Stimulated activated CD4-positive, alpha-beta T cell treated with anti-CD3 and anti-CD28 coated beads, Interleukin-4, amount 100 ng/mL, for 1 hour (primary cell): ENCODE measurements around the gene SAYSD1.
"Not testable (repeated sequence)": the region's sequence is repeated elsewhere in the genome, so short reads cannot be mapped to it uniquely, and the experiment has no call there.

Experiments
- DNase-seq: peaks from one replicate; pipeline ENCODE4 v3.0.0-alpha.2; 2020

SAYSD1 gene, protein sequence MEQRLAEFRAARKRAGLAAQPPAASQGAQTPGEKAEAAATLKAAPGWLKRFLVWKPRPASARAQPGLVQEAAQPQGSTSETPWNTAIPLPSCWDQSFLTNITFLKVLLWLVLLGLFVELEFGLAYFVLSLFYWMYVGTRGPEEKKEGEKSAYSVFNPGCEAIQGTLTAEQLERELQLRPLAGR

DNA sequence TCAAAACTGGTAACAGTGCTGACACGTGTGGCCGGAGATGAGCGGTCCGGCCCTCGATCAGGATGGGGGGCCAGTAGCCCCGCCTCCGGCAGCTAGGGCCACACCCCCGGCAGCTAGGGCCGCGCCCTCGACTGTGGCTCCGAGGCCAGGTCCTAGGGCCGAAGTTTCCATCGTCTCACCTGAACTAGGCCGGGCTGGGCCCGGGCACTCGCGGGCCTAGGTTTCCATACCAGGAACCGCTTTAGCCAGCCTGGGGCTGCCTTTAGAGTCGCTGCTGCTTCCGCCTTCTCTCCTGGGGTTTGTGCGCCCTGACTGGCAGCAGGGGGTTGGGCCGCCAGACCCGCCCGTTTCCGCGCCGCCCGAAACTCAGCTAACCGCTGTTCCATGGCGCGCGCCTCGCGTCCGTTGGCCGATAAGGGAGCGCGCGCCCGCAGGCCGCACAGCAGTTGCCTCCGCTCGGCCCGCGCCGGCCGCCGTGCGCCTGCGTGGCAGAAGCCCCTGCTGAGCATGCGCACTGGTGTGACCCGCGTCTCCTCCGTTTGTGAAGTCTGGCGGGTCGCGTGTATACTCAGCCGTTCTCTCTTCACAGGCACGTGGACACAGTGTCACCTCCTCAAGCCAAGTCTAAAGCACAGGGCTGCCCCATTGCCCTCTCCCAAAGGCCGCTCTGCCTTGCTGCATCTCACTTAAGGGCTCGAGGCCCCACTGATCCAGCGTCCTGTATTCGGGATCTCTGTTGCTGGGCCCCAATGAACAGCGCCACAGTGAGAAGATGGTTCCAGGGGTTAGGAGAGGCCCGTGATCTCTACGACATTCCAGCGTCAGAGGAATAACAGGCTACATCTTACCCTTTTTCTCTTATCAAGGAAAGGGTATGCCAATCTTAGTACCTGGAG, at the start of gene SAYSD1:
SAYSD1 (minus strand) TSS at position 483 of the 896 bp plus-strand sequence; CDS start at position 386, 97 bp downstream.
- peak; percentile 92 for DNase-seq

DNA sequence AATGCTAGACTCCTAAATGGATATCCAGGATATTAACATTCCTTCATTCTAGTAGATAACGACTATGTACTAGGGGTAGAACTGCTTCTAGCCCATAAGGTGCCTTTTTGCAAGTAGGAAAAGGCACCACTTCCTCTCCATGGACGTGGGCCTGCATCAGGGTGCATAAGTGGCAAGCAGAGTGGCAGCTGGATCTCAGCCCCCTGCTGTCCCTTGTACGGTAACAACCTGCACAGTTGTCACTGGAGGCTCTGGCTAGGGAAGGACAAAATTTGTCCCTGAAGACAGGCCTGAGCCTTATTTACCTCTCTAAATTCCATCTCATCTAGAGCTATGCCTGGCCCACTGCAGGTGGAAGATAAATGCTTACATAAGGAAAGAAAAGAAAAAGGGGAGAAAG, 42.5 kb upstream of the SAYSD1 start:
- DNase-seq, result no peak

DNA sequence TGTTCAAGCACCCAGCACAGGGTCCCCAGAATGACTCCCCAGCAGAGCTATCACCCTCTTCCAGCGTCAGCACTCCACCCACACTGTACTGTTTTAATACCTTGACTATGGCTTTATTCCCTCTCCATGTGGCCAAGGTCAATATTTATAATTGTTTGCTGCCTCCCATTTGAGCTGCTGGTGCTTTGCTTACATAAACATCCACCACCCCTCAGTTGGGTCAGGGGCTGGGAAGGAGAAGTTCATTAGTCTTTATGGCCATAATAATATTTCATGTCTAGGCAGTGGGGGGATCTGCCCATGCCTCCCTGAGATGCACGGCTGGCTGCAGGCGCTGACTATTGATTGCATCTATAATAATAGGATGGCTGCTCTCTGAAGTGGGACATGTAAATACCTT, 41.8 kb upstream of the SAYSD1 start:
- no peak for DNase-seq

DNA sequence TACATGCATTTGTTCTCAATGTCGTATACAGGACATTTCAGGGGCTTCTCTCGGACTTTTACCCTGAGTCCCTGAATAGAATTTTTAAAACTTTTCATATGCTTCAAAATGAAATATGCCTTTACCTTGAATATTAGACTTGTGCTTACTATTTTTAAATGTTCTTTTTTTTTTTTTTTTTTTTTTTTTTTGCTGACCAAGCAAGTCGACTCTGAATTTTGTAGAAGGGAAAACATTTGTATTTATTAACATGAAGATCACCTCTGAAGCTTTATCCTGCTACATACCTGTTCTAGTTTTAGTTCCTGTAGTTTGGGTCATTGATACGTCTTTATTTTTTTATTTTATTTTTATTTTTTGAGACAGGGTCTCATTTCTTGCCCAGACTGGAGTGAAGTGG, 39.7 kb upstream of the SAYSD1 start:
- no peak for DNase-seq

DNA sequence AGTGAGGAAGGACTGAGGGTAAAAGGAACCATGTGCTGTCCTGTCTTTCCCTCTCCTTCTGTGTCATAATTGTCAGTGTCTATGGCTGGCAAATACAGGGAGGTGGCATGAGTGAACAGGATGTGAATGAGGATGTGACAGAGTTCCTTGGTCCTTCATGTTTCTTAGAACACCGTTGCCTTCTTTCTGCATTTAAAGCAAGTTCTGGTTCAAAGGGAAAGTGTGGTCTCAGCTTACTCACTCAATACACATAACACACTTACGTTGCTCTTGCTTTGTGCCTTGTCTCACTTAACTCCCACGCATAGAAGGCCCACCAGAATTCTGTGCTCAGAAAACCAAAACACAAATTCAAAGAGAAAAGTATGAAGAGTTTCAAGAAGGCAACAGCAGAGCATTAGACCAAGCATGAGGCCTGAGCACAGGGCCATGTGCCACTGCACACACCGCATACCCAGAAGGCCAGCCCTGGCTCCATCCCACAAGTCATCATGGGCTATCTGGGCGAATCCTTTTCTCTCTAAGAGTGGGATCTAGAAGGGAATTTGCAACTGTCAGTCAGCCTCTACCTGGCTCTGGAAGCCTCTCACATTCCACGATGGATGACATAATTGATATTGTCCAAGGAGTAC, 38.9 kb upstream of the SAYSD1 start:
- DNase-seq, result no peak

DNA sequence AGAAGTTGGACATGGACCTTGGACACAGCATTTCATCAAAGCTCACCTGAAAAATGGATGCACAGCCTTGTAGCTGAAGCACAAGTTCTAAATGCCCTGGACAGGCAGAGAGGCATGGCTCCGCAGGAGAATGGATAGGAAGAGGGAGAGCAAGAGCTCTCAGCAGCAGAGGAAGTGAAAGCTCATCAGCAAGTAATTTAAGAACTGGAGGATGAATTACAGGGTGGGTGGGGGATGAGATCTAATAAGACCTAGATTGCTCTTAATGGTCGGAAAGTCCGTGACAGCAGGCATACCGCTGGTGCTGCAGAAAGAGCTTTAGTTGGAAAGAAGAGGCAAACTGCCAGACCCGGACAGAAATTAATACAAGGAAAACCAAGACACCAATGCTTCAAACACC, 37.3 kb upstream of the SAYSD1 start:
- DNase-seq, result no peak

DNA sequence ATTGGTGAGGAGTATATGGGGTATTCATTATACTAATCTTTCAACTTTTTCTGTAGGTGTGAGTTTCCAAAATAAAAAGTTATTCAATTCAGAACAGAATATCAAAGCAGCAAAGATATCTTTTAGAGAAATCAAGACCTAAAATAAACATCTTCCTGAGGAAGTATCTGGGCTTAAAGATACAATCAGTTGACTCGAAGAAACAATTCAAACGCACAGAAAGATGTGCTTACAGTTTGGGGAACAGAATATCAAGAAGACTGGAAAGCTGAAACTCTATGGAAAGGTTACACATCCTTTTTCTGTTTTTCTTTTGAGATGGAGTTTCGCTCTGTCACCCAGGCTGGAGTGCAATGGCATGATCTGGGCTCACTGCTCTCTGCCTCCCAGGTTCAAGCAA, 36.2 kb upstream of the SAYSD1 start:
- no peak for DNase-seq

DNA sequence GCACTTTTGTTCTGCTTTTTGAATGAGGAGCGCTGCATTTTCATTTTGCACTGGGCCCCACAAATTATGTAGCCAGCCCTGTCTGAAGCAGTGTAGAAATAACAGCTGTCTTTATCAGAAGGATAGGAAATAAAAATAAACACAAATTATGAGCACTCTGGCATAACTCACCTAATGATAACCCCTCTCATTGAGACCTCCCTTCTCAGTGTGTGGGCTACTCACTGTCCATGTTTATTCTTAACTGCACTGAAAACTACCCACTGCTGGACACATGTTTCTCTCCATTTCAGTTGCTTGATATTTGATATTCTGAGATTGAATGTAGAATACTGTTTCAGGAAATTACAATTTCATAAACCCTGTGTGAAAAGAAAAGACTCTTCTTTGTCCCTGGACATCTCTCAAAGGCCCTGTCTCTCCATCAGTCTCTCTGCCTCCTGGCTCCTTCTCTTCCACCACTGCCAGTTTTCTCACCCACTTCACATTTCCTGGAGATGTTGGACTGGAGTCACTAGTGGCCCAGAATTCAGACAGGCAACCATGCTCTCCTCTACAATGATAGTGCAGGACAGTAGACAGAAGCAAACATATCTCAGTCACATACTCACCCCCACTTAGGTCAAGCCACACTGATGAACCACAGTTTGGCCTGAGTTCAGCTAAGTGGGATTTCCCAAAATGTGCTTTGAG, 29.6 kb upstream of the SAYSD1 start:
- DNase-seq, result no peak

DNA sequence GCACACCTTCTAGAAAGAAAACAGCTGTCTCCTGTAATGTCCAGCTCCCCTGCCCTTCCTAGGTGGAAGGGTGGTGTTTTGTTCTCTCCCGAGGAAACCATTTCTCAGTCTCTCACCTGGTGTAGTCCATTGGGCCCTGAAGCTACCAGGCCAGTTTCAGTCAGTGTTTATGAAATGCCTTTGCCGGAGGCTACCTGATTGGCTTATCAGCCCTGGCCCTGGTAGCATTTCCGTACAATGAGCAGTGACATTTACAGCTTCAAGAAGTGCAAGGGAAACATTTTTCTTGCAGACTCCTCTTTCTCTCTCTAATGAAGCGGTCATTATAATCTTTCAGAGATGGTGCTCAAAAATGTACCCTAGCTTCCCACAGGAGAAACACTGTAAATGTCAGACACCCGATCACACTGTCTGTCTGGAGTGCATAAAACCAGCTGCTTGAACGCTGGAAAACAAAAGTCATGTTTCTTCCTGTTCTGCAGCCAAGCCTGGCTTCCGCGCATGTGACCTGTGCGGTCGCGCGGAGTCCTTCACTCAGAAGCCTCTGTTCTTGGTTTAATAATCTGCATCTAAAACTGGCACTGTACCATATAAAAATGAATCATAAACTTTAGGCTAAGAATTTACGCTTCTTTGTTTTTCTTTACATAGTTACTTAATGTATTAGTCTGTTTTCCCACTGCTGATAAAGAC, 28.4 kb upstream of the SAYSD1 start:
- DNase-seq, result no peak

DNA sequence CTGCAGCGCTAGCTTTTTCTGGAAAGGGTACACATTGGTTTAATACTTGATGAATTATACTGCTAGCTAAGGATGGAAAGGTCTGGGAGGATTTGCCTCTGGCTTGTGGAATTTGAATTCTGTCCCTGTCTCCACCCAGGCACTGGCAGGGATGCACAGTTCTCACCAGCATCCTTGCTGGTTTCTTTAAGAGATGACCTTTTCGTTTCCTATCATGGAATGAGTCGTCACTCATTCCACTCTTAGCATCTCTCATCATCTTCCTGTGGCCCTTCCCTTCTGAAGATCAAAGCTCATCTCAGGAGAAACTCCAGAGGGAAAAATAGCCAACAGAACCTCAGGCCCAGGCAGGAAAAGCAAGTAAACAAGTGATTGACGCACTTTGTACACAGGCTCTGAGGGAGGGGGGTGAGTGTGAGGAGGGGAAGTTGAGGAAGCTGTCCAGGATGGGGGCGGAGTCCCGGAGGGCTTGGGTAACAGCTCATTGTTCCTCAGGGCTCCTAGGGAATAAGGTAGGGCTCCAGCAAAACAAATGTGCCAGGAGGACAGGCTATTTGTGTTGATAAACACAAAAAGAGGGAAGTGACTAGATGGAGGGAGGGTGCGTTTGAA, 25.7 kb upstream of the SAYSD1 start:
- DNase-seq, result no peak

DNA sequence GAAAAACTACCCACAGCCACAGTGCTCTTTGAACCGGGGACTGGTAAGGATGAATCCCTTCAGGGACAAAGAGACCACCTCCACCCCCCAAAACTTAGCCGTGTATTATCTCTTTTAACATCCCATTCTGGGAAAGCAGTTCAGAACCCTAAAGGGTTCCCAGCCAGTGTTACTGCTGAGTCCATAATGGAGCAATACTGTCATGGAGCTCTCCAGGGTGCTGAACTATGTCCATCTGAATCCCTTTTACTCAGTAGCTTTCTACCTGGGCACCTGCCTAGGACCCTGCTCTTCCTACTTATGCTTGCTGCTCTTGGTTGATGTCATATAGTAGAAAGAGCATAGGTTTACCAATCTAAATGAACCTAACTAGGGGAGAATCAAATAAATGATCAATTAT, 22.3 kb upstream of the SAYSD1 start:
- peak; percentile 8 for DNase-seq

DNA sequence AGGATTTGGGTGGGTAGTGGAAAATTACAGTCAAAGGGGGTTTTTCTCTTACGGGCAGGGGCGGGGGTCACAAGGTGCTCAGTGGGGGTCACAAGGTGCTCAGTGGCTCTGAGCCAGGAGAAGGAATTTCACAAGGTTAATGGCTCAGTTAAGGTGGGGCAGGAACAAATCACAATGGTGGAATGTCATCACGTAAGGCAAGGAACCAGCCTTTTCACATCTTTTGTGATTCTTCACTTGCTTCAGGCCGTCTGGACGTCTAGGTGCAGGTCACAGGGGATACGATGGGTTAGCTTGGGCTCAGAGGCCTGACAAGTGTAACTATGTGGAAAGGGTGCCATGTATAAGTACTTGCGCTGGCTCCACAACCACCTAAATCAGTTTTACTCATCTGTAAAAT, 21.2 kb upstream of the SAYSD1 start:
- not testable (repeated sequence) for DNase-seq

DNA sequence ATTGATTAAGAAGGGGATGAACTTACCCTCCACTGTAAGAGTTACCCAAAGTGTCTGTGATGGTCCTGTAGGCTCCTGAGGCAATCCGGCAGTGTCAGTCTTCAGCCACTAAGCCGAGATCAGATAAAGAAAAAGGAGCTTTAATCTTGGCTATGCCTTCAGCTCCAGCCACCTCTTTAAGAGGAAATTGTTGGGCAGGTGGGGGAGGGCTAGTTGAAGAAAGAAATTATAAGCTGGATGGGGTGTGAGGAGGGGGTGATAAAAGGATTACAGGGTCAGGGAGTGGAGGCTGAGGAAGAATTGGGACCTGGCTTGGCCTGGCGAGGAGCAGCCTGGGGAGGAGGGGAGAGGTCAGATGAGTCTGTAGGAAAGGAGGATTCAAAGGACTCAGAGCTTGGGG, 19.8 kb upstream of the SAYSD1 start:
- not testable (repeated sequence) for DNase-seq

DNA sequence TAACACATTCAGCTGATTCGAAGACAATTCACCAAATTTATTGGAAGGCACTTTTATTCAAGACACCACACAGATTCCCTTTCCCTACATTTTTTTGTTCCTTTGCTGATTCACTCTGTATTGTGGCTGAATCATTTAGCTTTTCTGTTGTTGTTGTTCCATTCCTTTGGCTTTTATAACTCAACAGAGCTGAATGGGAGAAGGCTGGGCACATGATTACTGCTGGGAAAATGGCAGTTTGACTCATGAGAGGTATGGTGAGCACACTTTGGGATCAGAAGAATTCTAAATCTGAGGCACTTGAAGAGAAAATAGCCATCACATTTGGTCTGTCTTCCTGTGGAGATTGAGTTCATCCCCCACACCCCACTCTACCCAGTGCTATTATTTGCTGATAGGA, 15.7 kb upstream of the SAYSD1 start:
- no peak for DNase-seq

DNA sequence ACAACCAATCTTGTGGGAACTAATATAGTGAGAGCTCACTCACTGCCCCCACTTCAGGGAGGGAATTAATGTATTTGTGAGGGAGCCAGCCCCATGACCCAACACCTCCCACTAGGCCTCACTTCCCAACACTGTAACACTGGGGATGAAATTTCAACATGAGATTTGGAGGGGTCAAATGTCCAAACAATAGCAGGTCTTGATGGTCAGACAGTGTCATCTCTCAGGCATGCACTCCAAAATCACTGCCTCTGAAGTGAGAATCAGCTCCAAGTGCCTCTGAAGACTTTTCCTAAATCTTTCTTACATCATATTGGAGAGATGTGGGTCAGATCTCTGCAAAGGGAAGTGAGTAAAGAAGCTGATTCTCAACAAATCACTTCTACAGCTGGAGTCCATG, 13.8 kb upstream of the SAYSD1 start:
- no peak for DNase-seq

DNA sequence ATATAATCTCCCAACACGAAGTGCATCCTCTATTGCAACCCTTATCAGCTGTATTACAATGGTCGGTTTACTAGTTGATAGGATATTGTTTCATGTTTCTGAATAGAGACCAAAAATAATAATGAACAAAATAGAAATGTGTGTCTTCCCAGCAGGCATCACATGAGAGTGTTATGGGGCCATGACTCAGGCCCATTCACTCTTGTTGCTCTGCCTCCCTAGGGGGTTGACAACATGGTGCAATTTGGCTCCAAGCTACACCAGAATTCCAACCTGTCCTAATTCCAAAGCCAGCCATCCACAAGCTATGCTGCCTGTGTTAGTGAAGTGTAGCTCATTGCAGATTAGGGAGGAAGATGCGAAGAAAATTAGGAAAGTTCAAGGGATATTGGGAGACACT, 13.1 kb upstream of the SAYSD1 start:
- no peak for DNase-seq

DNA sequence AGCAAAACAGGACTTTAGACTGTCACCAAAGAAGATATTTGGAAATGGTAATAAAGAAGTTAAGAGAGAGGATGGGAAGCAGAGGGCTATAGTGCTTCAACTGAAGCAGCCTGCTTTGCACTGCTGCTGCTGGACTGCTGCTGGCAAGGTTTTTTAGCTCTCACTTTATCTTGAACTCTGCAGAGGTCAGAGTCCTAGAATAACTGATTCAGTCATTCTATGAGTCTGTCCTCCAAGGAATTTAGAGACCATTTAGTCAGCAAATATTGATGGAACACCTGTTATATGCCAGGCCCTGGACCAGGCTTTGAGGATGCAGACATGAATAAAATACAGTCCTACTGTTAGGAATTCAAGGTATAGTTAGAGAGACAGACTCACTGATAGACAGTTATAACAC, 9.1 kb upstream of the SAYSD1 start:
- no peak for DNase-seq

DNA sequence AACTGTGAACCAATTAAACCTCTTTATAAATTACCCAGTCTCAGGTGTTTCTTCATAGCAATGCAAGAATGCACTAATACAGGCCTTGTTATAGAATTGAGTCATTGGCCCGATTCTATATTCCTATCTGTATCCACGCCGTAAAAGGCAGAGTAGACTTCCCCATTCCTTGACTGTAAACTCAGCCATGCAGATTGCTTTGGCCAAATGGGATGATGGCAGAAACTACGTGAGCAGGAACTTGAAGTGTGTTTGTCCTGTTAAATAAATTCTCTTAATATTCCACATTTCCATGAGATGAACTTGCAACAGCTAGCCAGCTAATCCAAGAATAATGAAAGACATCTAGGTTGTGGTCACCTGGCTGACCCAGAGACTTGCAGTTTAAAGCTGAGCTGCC, 3.9 kb upstream of the SAYSD1 start:
- no peak for DNase-seq

DNA sequence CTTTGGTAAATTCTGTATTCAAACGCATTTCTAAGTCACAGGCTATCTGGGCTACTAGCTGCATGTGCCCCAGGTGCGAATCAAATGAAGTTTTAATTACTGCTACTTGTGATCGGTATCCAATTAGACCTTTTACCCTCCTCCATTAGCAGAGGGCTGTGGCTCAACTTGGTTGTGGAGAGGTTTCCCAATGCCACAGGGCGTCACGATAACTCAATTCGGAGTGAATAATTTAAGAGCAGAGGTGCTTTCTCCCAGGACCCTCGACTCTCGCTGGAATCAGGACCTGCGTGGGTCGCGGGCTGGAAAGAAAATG, 640 bp downstream of the SAYSD1 start:
- DNase-seq, result no peak

DNA sequence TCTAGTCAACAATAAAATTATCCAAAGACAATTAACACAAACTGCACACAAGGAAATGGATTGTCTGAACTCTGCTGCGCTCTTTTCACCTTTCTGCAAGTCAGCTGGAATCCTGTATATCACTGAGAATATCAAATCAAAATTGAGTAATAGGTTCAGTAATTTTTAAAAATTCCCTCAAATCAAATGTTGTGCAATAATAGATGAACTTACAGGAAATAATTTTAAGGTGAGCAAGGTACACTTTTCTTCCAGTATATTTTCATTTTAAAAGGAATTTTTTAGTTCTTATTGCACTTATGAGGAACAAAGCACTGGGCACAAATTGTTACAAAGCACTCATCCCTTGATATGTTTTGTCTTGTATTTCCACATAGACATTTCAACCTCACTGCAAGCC, 1.2 kb downstream of the SAYSD1 start:
- DNase-seq, result no peak

DNA sequence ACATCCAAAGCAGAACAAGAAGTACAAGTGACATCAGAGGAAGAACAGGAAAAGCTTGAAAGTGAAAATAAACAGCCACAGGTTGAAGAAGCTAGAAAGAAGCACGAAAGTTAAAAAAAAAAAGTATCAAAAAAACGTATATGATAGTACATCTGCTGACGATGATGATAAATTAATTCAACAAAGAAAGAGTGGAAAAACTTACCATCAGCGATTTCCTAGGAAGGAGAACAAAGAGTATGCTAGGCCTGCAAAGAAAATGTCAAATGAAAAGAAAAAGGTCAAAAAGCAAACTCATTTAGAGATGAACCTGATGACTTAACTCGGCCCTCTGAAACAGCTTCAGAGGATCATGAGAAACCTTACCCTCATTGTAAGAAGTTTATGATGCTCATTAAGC, 3.7 kb downstream of the SAYSD1 start:
- no peak for DNase-seq

DNA sequence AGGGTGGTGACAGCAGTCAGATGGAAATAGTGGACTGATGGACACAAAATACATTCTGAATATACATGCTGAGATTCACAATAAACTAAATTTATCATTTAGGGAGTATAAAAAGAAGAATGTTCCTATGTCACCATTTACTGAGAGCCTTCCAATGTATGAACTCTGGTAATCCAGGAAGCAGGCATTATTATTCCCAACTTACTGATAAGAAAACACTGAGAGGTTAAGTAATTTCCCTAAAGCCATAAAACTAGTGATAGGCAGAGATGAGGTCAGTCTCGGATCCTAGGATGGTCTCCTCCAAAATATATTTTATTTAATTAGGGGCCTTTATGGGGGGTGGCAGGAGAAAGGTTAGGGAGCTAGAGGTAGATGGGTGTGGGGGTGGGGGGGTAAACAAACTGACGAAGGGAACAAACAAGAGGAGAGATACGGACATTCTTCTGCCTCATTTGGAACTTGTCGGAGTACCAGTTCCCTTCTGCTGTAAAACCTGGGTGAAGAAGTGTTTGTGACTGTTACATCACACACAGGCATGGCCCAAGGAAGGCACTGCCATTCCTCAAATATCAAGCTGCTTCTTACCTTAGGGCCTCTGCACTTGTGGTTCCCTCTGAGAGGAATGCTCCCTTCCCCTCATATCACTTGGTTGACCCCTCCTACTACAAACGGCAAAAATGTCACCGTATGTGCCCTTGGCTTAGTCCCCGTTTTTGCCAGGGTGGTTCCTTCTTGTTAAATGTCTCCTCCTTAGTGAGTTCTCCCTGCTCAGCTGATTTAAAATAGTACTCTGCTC, 6.7 kb downstream of the SAYSD1 start:
- no peak for DNase-seq
